ENCODE results near the gene DNAJC15.

DNA sequence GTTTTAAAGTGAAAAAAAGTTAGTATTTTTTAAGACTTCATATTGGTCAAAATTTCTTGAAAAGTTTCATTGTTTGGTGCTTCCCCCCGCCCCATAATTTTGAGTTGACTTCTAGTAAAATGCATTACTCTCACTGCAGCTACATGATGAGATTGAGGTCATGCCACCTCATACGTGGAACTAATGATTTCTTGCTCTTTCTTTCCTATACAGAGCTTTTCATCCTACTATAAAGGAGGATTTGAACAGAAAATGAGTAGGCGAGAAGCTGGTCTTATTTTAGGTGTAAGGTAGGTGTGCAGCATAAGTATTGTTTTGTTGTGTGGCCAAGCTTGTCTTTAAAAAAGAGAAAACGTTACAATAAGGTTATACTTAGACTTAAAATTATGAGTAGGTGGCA is 55.0 kb downstream of the DNAJC15 start:
- TF ChIP-seq POLR2AphosphoS5 (IDR thresholded peaks at IDR 0.05) = no peak
- TF ChIP-seq, protein P1, sequence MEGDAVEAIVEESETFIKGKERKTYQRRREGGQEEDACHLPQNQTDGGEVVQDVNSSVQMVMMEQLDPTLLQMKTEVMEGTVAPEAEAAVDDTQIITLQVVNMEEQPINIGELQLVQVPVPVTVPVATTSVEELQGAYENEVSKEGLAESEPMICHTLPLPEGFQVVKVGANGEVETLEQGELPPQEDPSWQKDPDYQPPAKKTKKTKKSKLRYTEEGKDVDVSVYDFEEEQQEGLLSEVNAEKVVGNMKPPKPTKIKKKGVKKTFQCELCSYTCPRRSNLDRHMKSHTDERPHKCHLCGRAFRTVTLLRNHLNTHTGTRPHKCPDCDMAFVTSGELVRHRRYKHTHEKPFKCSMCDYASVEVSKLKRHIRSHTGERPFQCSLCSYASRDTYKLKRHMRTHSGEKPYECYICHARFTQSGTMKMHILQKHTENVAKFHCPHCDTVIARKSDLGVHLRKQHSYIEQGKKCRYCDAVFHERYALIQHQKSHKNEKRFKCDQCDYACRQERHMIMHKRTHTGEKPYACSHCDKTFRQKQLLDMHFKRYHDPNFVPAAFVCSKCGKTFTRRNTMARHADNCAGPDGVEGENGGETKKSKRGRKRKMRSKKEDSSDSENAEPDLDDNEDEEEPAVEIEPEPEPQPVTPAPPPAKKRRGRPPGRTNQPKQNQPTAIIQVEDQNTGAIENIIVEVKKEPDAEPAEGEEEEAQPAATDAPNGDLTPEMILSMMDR (IDR thresholded peaks at IDR 0.05) = no peak
- no peak for TF ChIP-seq POLR2A (IDR thresholded peaks at IDR 0.05)
- no peak for TF ChIP-seq EP300 (IDR thresholded peaks at IDR 0.05; ENCODE audit: low read depth)

Measured in transverse colon (tissue), 4 donors.